HepG2 (cell line): ENCODE measurements around the gene RAB24. TPM values are rescaled to one million over a fixed set of nuclear protein-coding genes. Genes with fewer than 3 reads are reported as not detected.

ENCODE experiments used
- ATAC-seq: fragments of 200-7000 bp; cut with Tn5 transposase; 3 replicates; pipeline ENCODE4 v1.9.1; 2020; ENCODE audit warnings: mild to moderate bottlenecking, moderate library complexity
- BruUV-seq: library from RNA; stranded (reverse); fragments of 400-500 nt; replicated peaks from 2 replicates; lab custom pipeline; 2021; lab: Mats Ljungman, UMichigan
- CTCF ChIA-PET: fragments of 300-600 bp; formaldehyde crosslinking; extraction: SDS; loops from one replicate; lab custom pipeline; 2021; ENCODE audit warnings: low total read pairs, inconsistent platforms, low intra/inter-chr PET ratio; lab: Yijun Ruan, JAX
- POLR2A ChIA-PET: fragments of 350-600 bp; sonication (Branson Sonifier 250); formaldehyde crosslinking; loops from one replicate; lab custom pipeline; 2020; ENCODE audit warnings: antibody characterized with exemption, inconsistent platforms; lab: Yijun Ruan, JAX
- DNase-seq: peaks from one replicate; pipeline ENCODE4 v3.0.0-alpha.2; 2015; ENCODE audit warnings: low spot score
- FAIRE-seq: peaks from 3 replicates; lab custom pipeline; 2011; peaks lifted over from hg19 to GRCh38; lab: Jason Lieb, UNC
- H2AFZ ChIP-seq: one replicate; pipeline ENCODE4 v1.6.1; 2011; ENCODE audit warnings: low read length, inconsistent platforms
- H3K27ac ChIP-seq: fragments of 300-600 bp; 3 replicates; pipeline ENCODE4 v1.8.0; 2011; ENCODE audit warnings: mixed run types, mild to moderate bottlenecking, mixed read lengths, low read length, inconsistent platforms; ENCODE audit not compliant: insufficient read depth; ENCODE audit errors: extremely low read length
- H3K27me3 ChIP-seq, 2 experiments: fragments of 200-600 bp in 1 of 2; 2 replicates in 1 of 2; 3 replicates in 1 of 2; pipeline versions ENCODE4 v1.6.0 to v1.8.0; 2011; ENCODE audit warnings: low read length in 2 of 2, mild to moderate bottlenecking in 2 of 2, moderate library complexity in 2 of 2, inconsistent platforms in 1 of 2; ENCODE audit not compliant: insufficient read depth in 2 of 2, control insufficient read depth in 1 of 2
- H3K36me3 ChIP-seq, 2 experiments: fragments of 200-600 bp in 1 of 2; replicated peaks in 1 of 2; 2 replicates in 1 of 2; 3 replicates in 1 of 2; pipeline versions ENCODE4 v1.5.1 to v1.8.0; 2011; ENCODE audit warnings: low read length in 2 of 2, inconsistent platforms in 1 of 2; ENCODE audit not compliant: insufficient read depth in 2 of 2, control insufficient read depth in 1 of 2
- H3K4me1 ChIP-seq: 2 replicates; pipeline ENCODE4 v1.5.1; 2012; ENCODE audit warnings: low read length, inconsistent platforms; ENCODE audit not compliant: insufficient read depth
- H3K4me2 ChIP-seq: 2 replicates; pipeline ENCODE4 v1.6.0; 2011; ENCODE audit warnings: low read depth, low read length, inconsistent platforms
- H3K4me3 ChIP-seq, 3 experiments: fragments of 200-600 bp in 1 of 3; sonication (generic), shearing (Covaris generic) in 1 of 3; replicated peaks in 1 of 3; 2 replicates each; pipeline ENCODE4 v1.5.1; 2011 to 2016; ENCODE audit warnings: low read length in 3 of 3, inconsistent platforms in 2 of 3, low read depth in 2 of 3, mild to moderate bottlenecking in 2 of 3, control low read depth in 1 of 3, mixed read lengths in 1 of 3; ENCODE audit not compliant: insufficient read depth in 1 of 3
- H3K79me2 ChIP-seq: one replicate; pipeline ENCODE4 v1.6.1; 2011; ENCODE audit warnings: low read length, inconsistent platforms; ENCODE audit not compliant: insufficient read depth
- H3K9ac ChIP-seq: 2 replicates; pipeline ENCODE4 v1.6.0; 2011; ENCODE audit warnings: mild to moderate bottlenecking, low read depth, low read length, inconsistent platforms; ENCODE audit not compliant: insufficient read depth
- H3K9me3 ChIP-seq: 2 replicates; pipeline ENCODE4 v1.5.1; 2012; ENCODE audit warnings: mild to moderate bottlenecking, low read length
- H4K20me1 ChIP-seq: 2 replicates; pipeline ENCODE4 v1.6.0; 2011; ENCODE audit warnings: inconsistent platforms, mild to moderate bottlenecking, low read length, moderate library complexity; ENCODE audit not compliant: insufficient read depth
- ARNTL ChIP-seq: sonication (generic); formaldehyde crosslinking; IDR thresholded peaks from 2 replicates; pipeline ENCODE4 v1.4.0; 2020; ENCODE audit warnings: mild to moderate bottlenecking, missing genetic modification reagents
- BATF2 ChIP-seq: sonication (generic); formaldehyde crosslinking; IDR thresholded peaks from 2 replicates; pipeline ENCODE4 v1.8.0; 2022; ENCODE audit warnings: mild to moderate bottlenecking, missing genetic modification reagents, moderate library complexity
- EED ChIP-seq: sonication (generic); formaldehyde crosslinking; IDR thresholded peaks from 2 replicates; pipeline ENCODE4 v1.5.0; 2020; ENCODE audit warnings: mild to moderate bottlenecking, missing genetic modification reagents
- ELF3 ChIP-seq: IDR thresholded peaks from 2 replicates; pipeline ENCODE4 v1.6.1; 2016; ENCODE audit warnings: missing genetic modification reagents, missing compliant biosample characterization
- POGK ChIP-seq: sonication (generic); formaldehyde crosslinking; conservative IDR thresholded peaks from 2 replicates; pipeline ENCODE4 v1.8.0; 2022; ENCODE audit warnings: mild to moderate bottlenecking, moderate library complexity, missing genetic modification reagents
- SALL1 ChIP-seq: sonication (generic); formaldehyde crosslinking; IDR thresholded peaks from 2 replicates; pipeline ENCODE4 v1.8.0; 2022; ENCODE audit warnings: mild to moderate bottlenecking, missing genetic modification reagents
- THAP8 ChIP-seq: sonication (generic); formaldehyde crosslinking; IDR thresholded peaks from 2 replicates; pipeline ENCODE4 v1.5.1; 2020; ENCODE audit warnings: missing genetic modification reagents, mild to moderate bottlenecking, borderline replicate concordance
- WIZ ChIP-seq: sonication (generic); formaldehyde crosslinking; IDR thresholded peaks from 2 replicates; pipeline ENCODE4 v1.5.1; 2020; ENCODE audit warnings: mild to moderate bottlenecking, missing genetic modification reagents
- ZFP91 ChIP-seq: sonication (generic); formaldehyde crosslinking; IDR thresholded peaks from 2 replicates; pipeline ENCODE4 v1.9.0; 2022; ENCODE audit warnings: missing genetic modification reagents, mild to moderate bottlenecking, borderline replicate concordance
- ZNF331 ChIP-seq: sonication (generic); formaldehyde crosslinking; IDR thresholded peaks from 2 replicates; pipeline ENCODE4 v1.4.0; 2020; ENCODE audit warnings: missing genetic modification reagents
- ZNF574 ChIP-seq: sonication (generic); formaldehyde crosslinking; IDR thresholded peaks from 2 replicates; pipeline ENCODE4 v1.4.0; 2020; ENCODE audit warnings: missing genetic modification reagents
- ZNF580 ChIP-seq: IDR thresholded peaks from 2 replicates; pipeline ENCODE4 v1.6.1; 2016; ENCODE audit warnings: low read depth, borderline replicate concordance
- ZNF615 ChIP-seq: sonication (generic); formaldehyde crosslinking; IDR thresholded peaks from 2 replicates; pipeline ENCODE4 v1.5.0; 2020; ENCODE audit warnings: mild to moderate bottlenecking, missing genetic modification reagents, borderline replicate concordance
- ZNF75D ChIP-seq: sonication (generic); formaldehyde crosslinking; IDR thresholded peaks from 2 replicates; pipeline ENCODE4 v1.8.1; 2023; ENCODE audit warnings: missing genetic modification reagents, mild to moderate bottlenecking, borderline replicate concordance
- WGBS: methylation state at CpG from one replicate; pipeline ENCODE4 v1.1.6; 2017; ENCODE audit warnings: low lambda C conversion rate; 5-methylcytosine and 5-hydroxymethylcytosine counted together
- in situ Hi-C: cut with HindIII; loops from 2 replicates; pipeline ENCODE4 v1.10.0; 2017; ENCODE audit warnings: low pct_unique_long_range_greater_than_20kb; ENCODE audit not compliant: extremely low pct_ligation_motif_present
- intact Hi-C: fragments of 100-400 bp; cut with micrococcal nuclease; formaldehyde crosslinking; loops from one replicate; pipeline ENCODE4 v1.10.0; 2022; ENCODE audit not compliant: unreplicated experiment
- polyA plus RNA-seq, 8 experiments: library from polyadenylated mRNA; depleted of rRNA in 3 of 8; stranded (reverse) in 7 of 8; unstranded in 1 of 8; fragments of >200 nt; fragmentation: Illumina TruSeq in 4 of 8; extraction: Trizol in 4 of 8; gene quantifications; 2 replicates each; pipeline versions ENCODE4 v1.2.1 to v1.2.3, GENCODE V29; 2011 to 2016; ENCODE audit warnings: low read depth in 4 of 8, missing spikeins in 1 of 8, mixed read lengths in 1 of 8; ENCODE audit not compliant: insufficient read depth in 1 of 8
- total RNA-seq, 5 experiments: library from RNA; depleted of rRNA; stranded (reverse); fragments of >200 nt; fragmentation: Illumina TruSeq; extraction: Trizol; gene quantifications; 2 replicates each; pipeline ENCODE4 v1.2.3, GENCODE V29; 2016; ENCODE audit warnings: low read depth in 1 of 5

RAB24 gene
- total and polyA plus RNA-seq, 2 of the 13 experiments (the other 11 are each of a cell fraction or from before 2014, with no cell fraction given) = 22.9 to 63.7 TPM

- CTCF ChIA-PET = interaction anchor here (1.2 to 1.6 kb wide), 3 partner anchors 8 to 146 kb away, joined by 3 to 9 read pairs (median 6); no protein-coding TSS in a partner anchor
- Histone ChIP-seq H4K20me1 (peaks cover 19% of the 10 kb centered on the region), H3K4me2 (peak overlapping the region; percentile 89; the same call in 1 of the 2 replicates), H3K9me3 (no peaks in the 10 kb centered on the region), H3K36me3 (peaks cover 7 to 27% of the 10 kb centered on the region in 2 experiments), H3K27me3 (no peaks in the 10 kb centered on the region), H2AFZ (no peak overlapping the region), H3K4me3 (no peak overlapping the region), H3K4me1 (peaks cover 57% of the 10 kb centered on the region), H3K79me2 (peaks cover 16% of the 10 kb centered on the region), H3K9ac (no peak overlapping the region), H3K27ac (no peak overlapping the region)
- POLR2A ChIA-PET = interaction anchor here (0.6 to 4.0 kb wide), 12 partner anchors 42 to 223 kb away, joined by 3 to 30 read pairs (median 4); partner anchors contain the start of genes FGFR4, LMAN2 and PDLIM7
- peak; percentile 92 for FAIRE-seq
- WGBS = 80% methylated on average over 4 of the region's 10 CpGs
- in situ Hi-C loops (loop anchor here (5.0 kb wide), 2 partner anchors 53 to 138 kb away; partner anchors contain the start of gene PRR7), intact Hi-C loops (loop anchor here (5.0 kb wide), 1 partner anchor 188 kb away; the partner anchor contains the start of gene PDLIM7)
- no TSS peak for BruUV-seq
- DNase-seq = peak; percentile 79
- peak; percentile 56 for ATAC-seq
- TF ChIP-seq BATF2 (CRISPR knock-in tag) = no peak
- peak; percentile 100 for TF ChIP-seq POGK (CRISPR knock-in tag)
- TF ChIP-seq ARNTL = no peak
- TF ChIP-seq ELF3 (CRISPR knock-in tag) = no peak
- peak; percentile 50 for TF ChIP-seq ZFP91 (CRISPR knock-in tag)
- peak; percentile 61; the same call in 1 of the 2 replicates for TF ChIP-seq ZNF331 (CRISPR knock-in tag)
- TF ChIP-seq EED (CRISPR knock-in tag) = no peak
- TF ChIP-seq SALL1 (CRISPR knock-in tag) = peak; percentile 51; the same call in 1 of the 2 replicates
- no peak for TF ChIP-seq THAP8 (CRISPR knock-in tag)
- TF ChIP-seq ZNF615 (CRISPR knock-in tag) = no peak
- TF ChIP-seq ZNF75D (CRISPR knock-in tag) = no peak
- 0 out of 2 replicates have a peak, but pooled peaks have one; percentile 22 for TF ChIP-seq ZNF580 (CRISPR knock-in tag)
- peak; percentile 74 for TF ChIP-seq ZNF574 (CRISPR knock-in tag)
- no peak for TF ChIP-seq WIZ (CRISPR knock-in tag)
Measured at GRCh38 chr5:177309351-177310191, 6.1 kb upstream of the RAB24 start.
